A673 (cell line): Measurements from ENCODE around the gene GABRA5. TPM values are rescaled to one million over a fixed set of nuclear protein-coding genes. Genes with fewer than 3 reads are reported as not detected.

ENCODE experiments used
- BruUV-seq: library from RNA; stranded (reverse); fragments of 400-500 nt; replicated peaks from 2 replicates; lab custom pipeline; 2021; lab: Mats Ljungman, UMichigan
- CTCF ChIA-PET: fragments of 300-600 bp; sonication (Branson Sonifier 250); formaldehyde crosslinking; loops from one replicate; lab custom pipeline; 2022; ENCODE audit warnings: antibody characterized with exemption; lab: Charles Lee
- POLR2A ChIA-PET: fragments of 300-600 bp; sonication (Branson Sonifier 250); formaldehyde crosslinking; loops from one replicate; lab custom pipeline; 2022; ENCODE audit warnings: antibody characterized with exemption; ENCODE audit not compliant: low non-redundant PET; lab: Charles Lee
- DNase-seq: peaks from one replicate; pipeline ENCODE4 v3.0.0-alpha.2; 2015; ENCODE audit warnings: low spot score
- H3K27ac ChIP-seq: fragments of 200-600 bp; sonication (generic); 2 replicates; pipeline ENCODE4 v1.5.1; 2016; ENCODE audit warnings: mixed run types, low read depth, mild to moderate bottlenecking, mixed read lengths, antibody characterized with exemption, low read length; ENCODE audit not compliant: poor library complexity, severe bottlenecking
- H3K27me3 ChIP-seq: fragments of 200-600 bp; sonication (generic); replicated peaks from 2 replicates; pipeline ENCODE4 v1.6.1; 2017; ENCODE audit warnings: mixed run types, low read depth, mild to moderate bottlenecking, mixed read lengths, antibody characterized with exemption, low read length; ENCODE audit not compliant: insufficient read depth, poor library complexity
- H3K36me3 ChIP-seq: fragments of 200-600 bp; sonication (generic); 2 replicates; pipeline ENCODE4 v1.6.1; 2016; ENCODE audit warnings: mixed run types, mild to moderate bottlenecking, mixed read lengths, antibody characterized with exemption, low read length; ENCODE audit not compliant: insufficient read depth, poor library complexity, severe bottlenecking
- H3K4me1 ChIP-seq: fragments of 200-600 bp; sonication (generic); 2 replicates; pipeline ENCODE4 v1.6.1; 2017; ENCODE audit warnings: mixed run types, mild to moderate bottlenecking, mixed read lengths, antibody characterized with exemption, low read length; ENCODE audit not compliant: insufficient read depth, poor library complexity, severe bottlenecking
- H3K4me3 ChIP-seq: fragments of 200-600 bp; sonication (generic); 2 replicates; pipeline ENCODE4 v1.5.1; 2016; ENCODE audit warnings: low read depth, mixed run types, mild to moderate bottlenecking, mixed read lengths, low read length; ENCODE audit not compliant: poor library complexity, severe bottlenecking
- H3K9me3 ChIP-seq: fragments of 200-600 bp; sonication (generic); 2 replicates; pipeline ENCODE4 v1.6.1; 2016; ENCODE audit warnings: mixed run types, low read depth, mild to moderate bottlenecking, mixed read lengths, antibody characterized with exemption, low read length; ENCODE audit not compliant: poor library complexity, severe bottlenecking
- CTCF ChIP-seq: fragments of 300-800, 200-600 bp; sonication (generic); conservative IDR thresholded peaks from 2 replicates; pipeline ENCODE4 v1.5.1; 2017; ENCODE audit warnings: low read depth, mild to moderate bottlenecking, antibody characterized with exemption, low read length, moderate library complexity, mixed read lengths
- EZH2 ChIP-seq: fragments of 200-600 bp; sonication (generic); IDR thresholded peaks from 2 replicates; pipeline ENCODE4 v1.6.1; 2017; ENCODE audit warnings: borderline replicate concordance, low read depth, mild to moderate bottlenecking, mixed read lengths, antibody characterized with exemption, low read length; ENCODE audit not compliant: poor library complexity, severe bottlenecking
- intact Hi-C: fragments of 100-400 bp; cut with micrococcal nuclease; formaldehyde crosslinking; loops from one replicate; pipeline ENCODE4 v1.10.0; 2022; ENCODE audit not compliant: unreplicated experiment
- total RNA-seq: library from RNA; stranded (reverse); gene quantifications from 2 replicates; pipeline ENCODE4 v1.2.3, GENCODE V29; 2021

The GABRA5 gene
- total RNA-seq, 1 experiment from 2014 or later, result not detected

- ChIA-PET CTCF (no interaction called here), POLR2A (no interaction called here)
- no peaks in the 10 kb centered on the region for H3K27me3 ChIP-seq
- BruUV-seq, result no TSS peak
- no peaks in the 10 kb centered on the region for H3K36me3 ChIP-seq
- DNase-seq, result no peak
- H3K4me1 ChIP-seq, result no peaks in the 10 kb centered on the region
- no peak overlapping the region for H3K27ac ChIP-seq
- no peaks in the 10 kb centered on the region for H3K9me3 ChIP-seq
- no peak overlapping the region for H3K4me3 ChIP-seq
- intact Hi-C loops, result no loop called here
- TF ChIP-seq EZH2 (no peak), CTCF (no peak)
Observed at GRCh38 chr15:26869628-26870027, 2.8 kb downstream of the GABRA5 start.

- Histone ChIP-seq H3K4me3 (no peak overlapping the region), H3K36me3 (no peaks in the 10 kb centered on the region), H3K4me1 (no peaks in the 10 kb centered on the region), H3K27me3 (no peaks in the 10 kb centered on the region), H3K9me3 (no peaks in the 10 kb centered on the region), H3K27ac (no peak overlapping the region)
- no TSS peak for BruUV-seq
- no peak for DNase-seq
- POLR2A ChIA-PET, result no interaction called here
- CTCF ChIA-PET, result no interaction called here
- no peak for TF ChIP-seq EZH2
- no peak for TF ChIP-seq CTCF
- intact Hi-C loops, result no loop called here
Observed at GRCh38 chr15:26870346-26870745, 3.5 kb downstream of the GABRA5 start.

GRCh38 chr15:26872206-26872605 lies 5.3 kb downstream of the GABRA5 start:
- intact Hi-C loops, result no loop called here
- CTCF ChIA-PET, result no interaction called here
- POLR2A ChIA-PET, result no interaction called here
- TF ChIP-seq EZH2, result no peak
- H3K27me3 ChIP-seq, result no peaks in the 10 kb centered on the region
- H3K4me1 ChIP-seq, result no peaks in the 10 kb centered on the region
- no peak overlapping the region for H3K27ac ChIP-seq
- no peaks in the 10 kb centered on the region for H3K9me3 ChIP-seq
- DNase-seq, result no peak
- H3K4me3 ChIP-seq, result no peak overlapping the region
- BruUV-seq, result no TSS peak
- H3K36me3 ChIP-seq, result no peaks in the 10 kb centered on the region

GRCh38 chr15:26873846-26874245 lies 7.0 kb downstream of the GABRA5 start:
- H3K27ac ChIP-seq, result no peak overlapping the region
- intact Hi-C loops, result no loop called here
- no peaks in the 10 kb centered on the region for H3K27me3 ChIP-seq
- no TSS peak for BruUV-seq
- CTCF ChIA-PET, result no interaction called here
- H3K4me3 ChIP-seq, result no peak overlapping the region
- no peak for DNase-seq
- TF ChIP-seq EZH2 (no peak), CTCF (no peak)
- POLR2A ChIA-PET, result no interaction called here
- no peaks in the 10 kb centered on the region for H3K9me3 ChIP-seq
- no peaks in the 10 kb centered on the region for H3K4me1 ChIP-seq
- no peaks in the 10 kb centered on the region for H3K36me3 ChIP-seq
